HepG2 (cell line): Measurements from ENCODE around the gene DDI2. TPM values are rescaled to one million over a fixed set of nuclear protein-coding genes. Genes with fewer than 3 reads are reported as not detected.

ENCODE experiments used
- ARNTL ChIP-seq: sonication (generic); formaldehyde crosslinking; IDR thresholded peaks from 2 replicates; pipeline ENCODE4 v1.4.0; 2020; ENCODE audit warnings: mild to moderate bottlenecking, missing genetic modification reagents
- HNF4A ChIP-seq: sonication (generic); formaldehyde crosslinking; IDR thresholded peaks from 2 replicates; pipeline ENCODE4 v1.4.0; 2020; ENCODE audit warnings: missing genetic modification reagents
- KLF9 ChIP-seq: IDR thresholded peaks from 2 replicates; pipeline ENCODE4 v1.6.1; 2016; ENCODE audit warnings: low read depth
- PAWR ChIP-seq: sonication (generic); formaldehyde crosslinking; IDR thresholded peaks from 2 replicates; pipeline ENCODE4 v1.4.0; 2020; ENCODE audit warnings: missing genetic modification reagents, mild to moderate bottlenecking, borderline replicate concordance
- RELA ChIP-seq: sonication (generic); formaldehyde crosslinking; IDR thresholded peaks from 2 replicates; pipeline ENCODE4 v1.4.0; 2020; ENCODE audit warnings: missing genetic modification reagents
- ZNF180 ChIP-seq: sonication (generic); formaldehyde crosslinking; IDR thresholded peaks from 2 replicates; pipeline ENCODE4 v1.4.0; 2020; ENCODE audit warnings: low read depth, missing genetic modification reagents, borderline replicate concordance
- ZNF451 ChIP-seq: sonication (generic); formaldehyde crosslinking; IDR thresholded peaks from 2 replicates; pipeline ENCODE4 v1.5.0; 2020; ENCODE audit warnings: mild to moderate bottlenecking, missing genetic modification reagents
- ZNF549 ChIP-seq: sonication (generic); formaldehyde crosslinking; IDR thresholded peaks from 2 replicates; pipeline ENCODE4 v1.5.0; 2020; ENCODE audit warnings: missing genetic modification reagents
- ZNF773 ChIP-seq: sonication (generic); formaldehyde crosslinking; IDR thresholded peaks from 2 replicates; pipeline ENCODE4 v1.4.0; 2020; ENCODE audit warnings: missing genetic modification reagents, borderline replicate concordance
- ZNF776 ChIP-seq: sonication (generic); formaldehyde crosslinking; IDR thresholded peaks from 2 replicates; pipeline ENCODE4 v1.4.0; 2020; ENCODE audit warnings: mild to moderate bottlenecking, missing genetic modification reagents
- polyA plus RNA-seq, 8 experiments: library from polyadenylated mRNA; depleted of rRNA in 3 of 8; stranded (reverse) in 7 of 8; unstranded in 1 of 8; fragments of >200 nt; fragmentation: Illumina TruSeq in 4 of 8; extraction: Trizol in 4 of 8; gene quantifications; 2 replicates each; pipeline versions ENCODE4 v1.2.1 to v1.2.3, GENCODE V29; 2011 to 2016; ENCODE audit warnings: low read depth in 4 of 8, missing spikeins in 1 of 8, mixed read lengths in 1 of 8; ENCODE audit not compliant: insufficient read depth in 1 of 8
- total RNA-seq, 5 experiments: library from RNA; depleted of rRNA; stranded (reverse); fragments of >200 nt; fragmentation: Illumina TruSeq; extraction: Trizol; gene quantifications; 2 replicates each; pipeline ENCODE4 v1.2.3, GENCODE V29; 2016; ENCODE audit warnings: low read depth in 1 of 5
- TF ChIP-seq, protein P1 (sequence below): sonication (generic); formaldehyde crosslinking; IDR thresholded peaks from 2 replicates; pipeline ENCODE4 v1.4.0; 2020; ENCODE audit warnings: missing genetic modification reagents
- TF ChIP-seq, protein P2 (sequence below): IDR thresholded peaks from 2 replicates; pipeline ENCODE4 v1.6.1; 2016; ENCODE audit warnings: missing compliant biosample characterization, missing genetic modification reagents, borderline replicate concordance
- TF ChIP-seq, protein P3 (sequence below): IDR thresholded peaks from 2 replicates; pipeline ENCODE4 v1.6.1; 2012; ENCODE audit warnings: low read depth, low read length, improper control_type of control experiment
- TF ChIP-seq, protein P4 (sequence below): sonication (generic); formaldehyde crosslinking; IDR thresholded peaks from 2 replicates; pipeline ENCODE4 v1.5.0; 2020; ENCODE audit warnings: missing genetic modification reagents, mild to moderate bottlenecking, borderline replicate concordance
- TF ChIP-seq, protein P5 (sequence below): sonication (generic); formaldehyde crosslinking; conservative IDR thresholded peaks from 2 replicates; pipeline ENCODE4 v1.8.0; 2022; ENCODE audit warnings: missing genetic modification reagents
- TF ChIP-seq, protein P6 (sequence below), 2 experiments: IDR thresholded peaks; 2 replicates each; pipeline ENCODE4 v1.6.1; 2011 to 2012; ENCODE audit warnings: low read length in 2 of 2, borderline replicate concordance in 1 of 2, low read depth in 1 of 2, mild to moderate bottlenecking in 1 of 2, moderate library complexity in 1 of 2

Gene DDI2
- total and polyA plus RNA-seq, 2 of the 13 experiments (the other 11 are each of a cell fraction or from before 2014, with no cell fraction given), result 8.5 to 25.7 TPM

DNA sequence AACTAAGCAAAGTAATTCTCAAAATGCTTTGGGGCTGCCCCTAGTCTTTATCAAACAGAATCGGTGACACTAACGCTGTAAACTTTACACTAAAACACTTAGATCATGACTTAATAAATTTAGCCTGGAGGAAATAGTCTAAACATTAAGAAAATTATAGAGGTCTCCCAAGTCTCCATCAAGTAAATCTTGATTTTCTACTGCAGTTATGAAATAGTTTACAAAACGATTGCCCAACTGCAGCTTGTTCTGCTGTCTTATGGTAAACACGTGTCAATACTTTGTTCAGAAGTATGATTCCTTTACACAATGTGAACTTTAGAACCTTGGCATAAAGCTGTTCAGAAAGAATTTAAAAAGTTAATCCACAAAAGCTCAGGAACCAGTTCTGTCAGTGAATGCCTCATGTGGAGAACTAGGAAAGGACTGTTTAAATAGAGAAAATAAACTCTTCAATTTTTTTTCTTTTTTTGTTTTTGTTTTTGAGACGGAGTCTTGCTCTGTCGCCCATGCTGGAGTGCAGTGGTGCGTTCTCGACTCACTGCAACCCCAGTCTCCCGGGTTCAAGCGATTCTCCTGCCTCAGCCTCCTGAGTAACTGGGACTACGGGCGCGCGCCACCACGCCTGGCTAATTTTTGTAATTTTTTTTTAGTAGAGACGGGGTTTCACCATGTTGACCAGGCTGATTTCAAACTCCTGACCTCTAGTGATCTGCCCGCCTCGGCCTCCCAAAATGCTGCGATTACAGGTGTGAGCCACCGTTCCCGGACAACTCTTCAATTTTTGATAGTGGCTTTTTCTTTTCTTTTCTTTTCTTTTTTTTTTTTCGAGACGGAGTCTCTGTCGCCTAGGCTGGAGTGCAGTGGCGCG, 1.6 kb downstream of the DDI2 start (continued):
- TF ChIP-seq, protein P1, sequence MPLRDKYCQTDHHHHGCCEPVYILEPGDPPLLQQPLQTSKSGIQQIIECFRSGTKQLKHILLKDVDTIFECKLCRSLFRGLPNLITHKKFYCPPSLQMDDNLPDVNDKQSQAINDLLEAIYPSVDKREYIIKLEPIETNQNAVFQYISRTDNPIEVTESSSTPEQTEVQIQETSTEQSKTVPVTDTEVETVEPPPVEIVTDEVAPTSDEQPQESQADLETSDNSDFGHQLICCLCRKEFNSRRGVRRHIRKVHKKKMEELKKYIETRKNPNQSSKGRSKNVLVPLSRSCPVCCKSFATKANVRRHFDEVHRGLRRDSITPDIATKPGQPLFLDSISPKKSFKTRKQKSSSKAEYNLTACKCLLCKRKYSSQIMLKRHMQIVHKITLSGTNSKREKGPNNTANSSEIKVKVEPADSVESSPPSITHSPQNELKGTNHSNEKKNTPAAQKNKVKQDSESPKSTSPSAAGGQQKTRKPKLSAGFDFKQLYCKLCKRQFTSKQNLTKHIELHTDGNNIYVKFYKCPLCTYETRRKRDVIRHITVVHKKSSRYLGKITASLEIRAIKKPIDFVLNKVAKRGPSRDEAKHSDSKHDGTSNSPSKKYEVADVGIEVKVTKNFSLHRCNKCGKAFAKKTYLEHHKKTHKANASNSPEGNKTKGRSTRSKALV (CRISPR knock-in tag), result no peak
- TF ChIP-seq, protein P2, sequence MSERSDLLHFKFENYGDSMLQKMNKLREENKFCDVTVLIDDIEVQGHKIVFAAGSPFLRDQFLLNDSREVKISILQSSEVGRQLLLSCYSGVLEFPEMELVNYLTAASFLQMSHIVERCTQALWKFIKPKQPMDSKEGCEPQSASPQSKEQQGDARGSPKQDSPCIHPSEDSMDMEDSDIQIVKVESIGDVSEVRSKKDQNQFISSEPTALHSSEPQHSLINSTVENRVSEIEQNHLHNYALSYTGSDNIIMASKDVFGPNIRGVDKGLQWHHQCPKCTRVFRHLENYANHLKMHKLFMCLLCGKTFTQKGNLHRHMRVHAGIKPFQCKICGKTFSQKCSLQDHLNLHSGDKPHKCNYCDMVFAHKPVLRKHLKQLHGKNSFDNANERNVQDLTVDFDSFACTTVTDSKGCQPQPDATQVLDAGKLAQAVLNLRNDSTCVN (CRISPR knock-in tag), result no peak
- TF ChIP-seq ZNF776 (no peak), ZNF180 (CRISPR knock-in tag) (no peak), KLF9 (CRISPR knock-in tag) (no peak), HNF4A (CRISPR knock-in tag) (peak; percentile 92), ARNTL (CRISPR knock-in tag) (peak; percentile 90), ZNF773 (CRISPR knock-in tag) (no peak), RELA (CRISPR knock-in tag) (no peak), ZNF451 (no peak), ZNF549 (CRISPR knock-in tag) (no peak), PAWR (CRISPR knock-in tag) (no peak)
- TF ChIP-seq, protein P3, sequence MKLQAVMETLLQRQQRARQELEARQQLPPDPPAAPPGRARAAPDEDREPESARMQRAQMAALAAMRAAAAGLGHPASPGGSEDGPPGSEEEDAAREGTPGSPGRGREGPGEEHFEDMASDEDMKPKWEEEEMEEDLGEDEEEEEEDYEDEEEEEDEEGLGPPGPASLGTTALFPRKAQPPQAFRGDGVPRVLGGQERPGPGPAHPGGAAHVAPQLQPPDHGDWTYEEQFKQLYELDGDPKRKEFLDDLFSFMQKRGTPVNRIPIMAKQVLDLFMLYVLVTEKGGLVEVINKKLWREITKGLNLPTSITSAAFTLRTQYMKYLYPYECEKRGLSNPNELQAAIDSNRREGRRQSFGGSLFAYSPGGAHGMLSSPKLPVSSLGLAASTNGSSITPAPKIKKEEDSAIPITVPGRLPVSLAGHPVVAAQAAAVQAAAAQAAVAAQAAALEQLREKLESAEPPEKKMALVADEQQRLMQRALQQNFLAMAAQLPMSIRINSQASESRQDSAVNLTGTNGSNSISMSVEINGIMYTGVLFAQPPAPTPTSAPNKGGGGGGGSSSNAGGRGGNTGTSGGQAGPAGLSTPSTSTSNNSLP, result peak; percentile 82; the same call in 1 of the 2 replicates
- TF ChIP-seq, protein P4, sequence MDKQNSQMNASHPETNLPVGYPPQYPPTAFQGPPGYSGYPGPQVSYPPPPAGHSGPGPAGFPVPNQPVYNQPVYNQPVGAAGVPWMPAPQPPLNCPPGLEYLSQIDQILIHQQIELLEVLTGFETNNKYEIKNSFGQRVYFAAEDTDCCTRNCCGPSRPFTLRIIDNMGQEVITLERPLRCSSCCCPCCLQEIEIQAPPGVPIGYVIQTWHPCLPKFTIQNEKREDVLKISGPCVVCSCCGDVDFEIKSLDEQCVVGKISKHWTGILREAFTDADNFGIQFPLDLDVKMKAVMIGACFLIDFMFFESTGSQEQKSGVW, result no peak
- TF ChIP-seq, protein P5, sequence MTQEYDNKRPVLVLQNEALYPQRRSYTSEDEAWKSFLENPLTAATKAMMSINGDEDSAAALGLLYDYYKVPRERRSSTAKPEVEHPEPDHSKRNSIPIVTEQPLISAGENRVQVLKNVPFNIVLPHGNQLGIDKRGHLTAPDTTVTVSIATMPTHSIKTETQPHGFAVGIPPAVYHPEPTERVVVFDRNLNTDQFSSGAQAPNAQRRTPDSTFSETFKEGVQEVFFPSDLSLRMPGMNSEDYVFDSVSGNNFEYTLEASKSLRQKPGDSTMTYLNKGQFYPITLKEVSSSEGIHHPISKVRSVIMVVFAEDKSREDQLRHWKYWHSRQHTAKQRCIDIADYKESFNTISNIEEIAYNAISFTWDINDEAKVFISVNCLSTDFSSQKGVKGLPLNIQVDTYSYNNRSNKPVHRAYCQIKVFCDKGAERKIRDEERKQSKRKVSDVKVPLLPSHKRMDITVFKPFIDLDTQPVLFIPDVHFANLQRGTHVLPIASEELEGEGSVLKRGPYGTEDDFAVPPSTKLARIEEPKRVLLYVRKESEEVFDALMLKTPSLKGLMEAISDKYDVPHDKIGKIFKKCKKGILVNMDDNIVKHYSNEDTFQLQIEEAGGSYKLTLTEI (CRISPR knock-in tag), result no peak
- TF ChIP-seq, protein P6, sequence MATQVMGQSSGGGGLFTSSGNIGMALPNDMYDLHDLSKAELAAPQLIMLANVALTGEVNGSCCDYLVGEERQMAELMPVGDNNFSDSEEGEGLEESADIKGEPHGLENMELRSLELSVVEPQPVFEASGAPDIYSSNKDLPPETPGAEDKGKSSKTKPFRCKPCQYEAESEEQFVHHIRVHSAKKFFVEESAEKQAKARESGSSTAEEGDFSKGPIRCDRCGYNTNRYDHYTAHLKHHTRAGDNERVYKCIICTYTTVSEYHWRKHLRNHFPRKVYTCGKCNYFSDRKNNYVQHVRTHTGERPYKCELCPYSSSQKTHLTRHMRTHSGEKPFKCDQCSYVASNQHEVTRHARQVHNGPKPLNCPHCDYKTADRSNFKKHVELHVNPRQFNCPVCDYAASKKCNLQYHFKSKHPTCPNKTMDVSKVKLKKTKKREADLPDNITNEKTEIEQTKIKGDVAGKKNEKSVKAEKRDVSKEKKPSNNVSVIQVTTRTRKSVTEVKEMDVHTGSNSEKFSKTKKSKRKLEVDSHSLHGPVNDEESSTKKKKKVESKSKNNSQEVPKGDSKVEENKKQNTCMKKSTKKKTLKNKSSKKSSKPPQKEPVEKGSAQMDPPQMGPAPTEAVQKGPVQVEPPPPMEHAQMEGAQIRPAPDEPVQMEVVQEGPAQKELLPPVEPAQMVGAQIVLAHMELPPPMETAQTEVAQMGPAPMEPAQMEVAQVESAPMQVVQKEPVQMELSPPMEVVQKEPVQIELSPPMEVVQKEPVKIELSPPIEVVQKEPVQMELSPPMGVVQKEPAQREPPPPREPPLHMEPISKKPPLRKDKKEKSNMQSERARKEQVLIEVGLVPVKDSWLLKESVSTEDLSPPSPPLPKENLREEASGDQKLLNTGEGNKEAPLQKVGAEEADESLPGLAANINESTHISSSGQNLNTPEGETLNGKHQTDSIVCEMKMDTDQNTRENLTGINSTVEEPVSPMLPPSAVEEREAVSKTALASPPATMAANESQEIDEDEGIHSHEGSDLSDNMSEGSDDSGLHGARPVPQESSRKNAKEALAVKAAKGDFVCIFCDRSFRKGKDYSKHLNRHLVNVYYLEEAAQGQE (IDR thresholded peaks at IDR 0.05; ENCODE audit: borderline replicate concordance in 1 of 2, low read depth in 1 of 2, low read length in 2 of 2), result peak in 1 of 2 experiments; percentile 23; a peak in 1 of 4 replicates
